Keratinocyte (primary cell): ENCODE results near the gene BICDL2.

ENCODE experiments used
- EZH2 ChIP-seq: IDR thresholded peaks from one replicate; pipeline ENCODE4 v1.6.1; 2012; ENCODE audit warnings: inconsistent platforms, mild to moderate bottlenecking, low read length, moderate library complexity
- TF ChIP-seq, protein P1 (sequence below), 3 experiments: IDR thresholded peaks in 1 of 3; conservative IDR thresholded peaks in 1 of 3; optimal IDR thresholded peaks in 1 of 3; 2 replicates in 2 of 3; 3 replicates in 1 of 3; pipeline versions ENCODE3 to v1.5.1; 2011; ENCODE audit warnings: low read length in 3 of 3, mild to moderate bottlenecking in 3 of 3, moderate library complexity in 2 of 3, control low read depth in 1 of 3, inconsistent platforms in 1 of 3; ENCODE audit not compliant: insufficient read depth in 2 of 3; ENCODE audit errors: extremely low read depth in 1 of 3

DNA sequence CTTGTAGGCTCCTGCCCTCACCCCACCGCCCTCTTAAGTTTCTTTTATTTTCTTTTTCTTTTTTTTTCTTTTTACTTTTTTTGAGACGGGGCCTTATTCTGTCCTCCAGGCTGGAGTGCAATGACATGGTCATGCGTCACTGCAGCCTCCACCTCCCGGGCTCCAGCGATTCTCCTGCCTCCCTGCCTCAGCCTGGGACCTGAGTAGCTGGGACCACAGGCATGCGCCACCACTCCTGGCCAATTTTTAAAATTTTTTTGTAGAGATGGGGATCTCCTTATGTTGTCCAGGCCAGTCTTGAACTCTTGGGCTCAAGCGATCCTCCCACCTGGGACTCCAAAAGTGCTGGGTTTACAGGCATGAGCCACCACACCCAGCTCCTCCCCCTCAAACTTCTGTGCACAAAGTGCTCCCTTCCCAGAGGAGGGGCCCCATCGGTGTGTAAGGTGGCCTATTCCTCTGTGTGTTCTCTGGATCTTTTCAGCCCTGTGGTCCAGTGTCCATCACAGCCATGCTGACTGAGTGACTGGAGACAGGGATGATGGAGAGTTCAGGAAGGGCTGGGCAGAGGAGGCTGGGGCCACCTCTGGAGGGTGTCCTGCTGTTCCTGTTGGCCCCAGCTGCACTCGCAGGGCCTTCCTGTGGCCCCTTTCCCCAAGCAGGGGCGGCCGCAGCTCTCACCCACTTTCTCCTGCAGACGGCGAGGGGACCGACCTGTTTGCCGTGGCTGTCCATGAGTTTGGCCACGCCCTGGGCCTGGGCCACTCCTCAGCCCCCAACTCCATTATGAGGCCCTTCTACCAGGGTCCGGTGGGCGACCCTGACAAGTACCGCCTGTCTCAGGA, 19.8 kb upstream of the BICDL2 start:
- TF ChIP-seq, protein P1, sequence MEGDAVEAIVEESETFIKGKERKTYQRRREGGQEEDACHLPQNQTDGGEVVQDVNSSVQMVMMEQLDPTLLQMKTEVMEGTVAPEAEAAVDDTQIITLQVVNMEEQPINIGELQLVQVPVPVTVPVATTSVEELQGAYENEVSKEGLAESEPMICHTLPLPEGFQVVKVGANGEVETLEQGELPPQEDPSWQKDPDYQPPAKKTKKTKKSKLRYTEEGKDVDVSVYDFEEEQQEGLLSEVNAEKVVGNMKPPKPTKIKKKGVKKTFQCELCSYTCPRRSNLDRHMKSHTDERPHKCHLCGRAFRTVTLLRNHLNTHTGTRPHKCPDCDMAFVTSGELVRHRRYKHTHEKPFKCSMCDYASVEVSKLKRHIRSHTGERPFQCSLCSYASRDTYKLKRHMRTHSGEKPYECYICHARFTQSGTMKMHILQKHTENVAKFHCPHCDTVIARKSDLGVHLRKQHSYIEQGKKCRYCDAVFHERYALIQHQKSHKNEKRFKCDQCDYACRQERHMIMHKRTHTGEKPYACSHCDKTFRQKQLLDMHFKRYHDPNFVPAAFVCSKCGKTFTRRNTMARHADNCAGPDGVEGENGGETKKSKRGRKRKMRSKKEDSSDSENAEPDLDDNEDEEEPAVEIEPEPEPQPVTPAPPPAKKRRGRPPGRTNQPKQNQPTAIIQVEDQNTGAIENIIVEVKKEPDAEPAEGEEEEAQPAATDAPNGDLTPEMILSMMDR (optimal IDR thresholded peaks at IDR 0.05 in 1 of 3, IDR thresholded peaks at IDR 0.05 in 1 of 3, conservative IDR thresholded peaks at IDR 0.05 in 1 of 3; ENCODE audit: extremely low read depth in 1 of 3, insufficient read depth in 2 of 3, low read length in 3 of 3): no peak
- TF ChIP-seq EZH2: no peak
